GM21529 (cell line): Measurements from ENCODE around the gene PRELID3B.
"Not testable (repeated sequence)": the region's sequence is repeated elsewhere in the genome, so short reads cannot be mapped to it uniquely, and the experiment has no call there.

Experiments
- ATAC-seq: cut with Tn5 transposase; IDR thresholded peaks from one replicate; pipeline ENCODE4 v1.9.1; 2021; ENCODE audit not compliant: unreplicated experiment

PRELID3B gene

GRCh38 chr20:59050437-59050836, 7.9 kb upstream of the PRELID3B start:
- ATAC-seq: no peak

GRCh38 chr20:59048681-59049030, 6.1 kb upstream of the PRELID3B start:
- ATAC-seq: no peak

GRCh38 chr20:59047938-59048680, 5.5 kb upstream of the PRELID3B start:
- ATAC-seq: no peak

- ATAC-seq: no peak
Measured at GRCh38 chr20:59046862-59047261, 4.3 kb upstream of the PRELID3B start.

- ATAC-seq: no peak
Measured at GRCh38 chr20:59044796-59045195, 2.2 kb upstream of the PRELID3B start.

- ATAC-seq: no peak
Measured at GRCh38 chr20:59044295-59044694, 1.7 kb upstream of the PRELID3B start.

GRCh38 chr20:59043698-59044097, 1.1 kb upstream of the PRELID3B start:
- ATAC-seq: no peak

- peak; percentile 90 for ATAC-seq
Measured at GRCh38 chr20:59042796-59043631, 428 bp upstream of the PRELID3B start.

GRCh38 chr20:59041487-59041886, 1.1 kb downstream of the PRELID3B start:
- ATAC-seq: not testable (repeated sequence)

GRCh38 chr20:59040667-59041066, 1.9 kb downstream of the PRELID3B start:
- ATAC-seq: no peak

- ATAC-seq: no peak
Measured at GRCh38 chr20:59039233-59039632, 3.4 kb downstream of the PRELID3B start.

- no peak for ATAC-seq
Measured at GRCh38 chr20:59037386-59037785, 5.2 kb downstream of the PRELID3B start.

GRCh38 chr20:59035381-59035780, 7.2 kb downstream of the PRELID3B start:
- ATAC-seq: no peak

GRCh38 chr20:59033616-59034165, 8.9 kb downstream of the PRELID3B start:
- ATAC-seq: no peak

- no peak for ATAC-seq
Measured at GRCh38 chr20:59033093-59033492, 9.5 kb downstream of the PRELID3B start.

- ATAC-seq: no peak
Measured at GRCh38 chr20:59032713-59033059, 9.9 kb downstream of the PRELID3B start.

- ATAC-seq: peak; percentile 93
Measured at GRCh38 chr20:59032023-59032712, 10.4 kb downstream of the PRELID3B start, which contains the start of gene ATP5F1E. TSS of gene ATP5F1E (minus strand) at chr20:59032335. CDS start at chr20:59032251, 84 bp downstream.

- no peak for ATAC-seq
Measured at GRCh38 chr20:59031564-59032022, 11.0 kb downstream of the PRELID3B start.

- no peak for ATAC-seq
Measured at GRCh38 chr20:59030911-59031563, 11.5 kb downstream of the PRELID3B start.

- ATAC-seq: no peak
Measured at GRCh38 chr20:59028812-59029211, 13.8 kb downstream of the PRELID3B start.
